Measurements from ENCODE around the gene AGFG2.
A peak's percentile ranks its signal among the peaks of the same experiment; 100 is the strongest.
"Not testable (repeated sequence)": the region's sequence is repeated elsewhere in the genome, so short reads cannot be mapped to it uniquely, and the experiment has no call there.

AGFG2 gene

DNA sequence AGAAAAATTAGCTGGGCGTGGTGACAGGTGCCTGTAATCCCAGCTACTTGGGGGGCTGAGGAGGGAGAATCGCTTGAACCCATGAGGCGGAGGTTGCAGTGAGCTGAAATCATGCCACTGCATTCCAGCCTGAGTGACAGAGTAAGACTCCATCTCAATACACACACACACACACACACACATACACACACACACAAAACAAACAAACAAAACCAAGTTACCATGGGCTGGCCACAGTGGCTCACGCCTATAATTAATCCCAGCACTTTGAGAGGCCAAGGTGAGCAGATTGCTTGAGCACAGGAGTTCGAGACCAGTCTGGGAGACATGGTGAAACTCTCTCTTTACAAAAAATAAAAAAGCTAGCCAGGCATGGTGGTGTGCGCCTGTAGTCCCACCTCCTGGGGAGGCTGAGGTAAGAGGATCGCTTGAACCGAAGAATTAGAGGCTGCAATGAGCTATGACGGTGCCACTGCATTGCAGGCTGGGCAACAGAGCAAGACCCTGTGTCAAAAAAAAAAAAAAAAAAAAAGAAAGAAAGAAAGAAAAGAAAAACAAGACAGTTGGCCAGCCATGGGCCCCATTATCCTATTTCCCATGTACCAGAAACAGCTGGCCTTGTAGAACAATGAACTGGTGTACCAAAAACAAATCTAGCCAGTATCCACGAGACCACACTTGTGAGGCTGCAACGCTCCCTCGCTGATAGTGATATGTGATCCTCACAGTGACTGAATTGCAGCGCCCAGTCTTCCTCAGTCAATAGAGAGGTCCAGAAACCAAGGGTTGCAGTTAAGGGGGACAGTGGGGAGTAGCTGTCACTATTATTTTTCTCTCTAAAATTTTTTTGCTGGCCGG lies 6.6 kb upstream of the AGFG2 start:
- H3K4me2 ChIP-seq (ENCODE audit: low read depth, low read length) = no peak overlapping the region
- no peak overlapping the region for H3K4me3 ChIP-seq (ENCODE audit: low read length)
- H3K9me2 ChIP-seq (replicated peaks; ENCODE audit: insufficient read depth, low read length) = no peaks in the 10 kb centered on the region
- no peaks in the 10 kb centered on the region for H3K79me2 ChIP-seq (ENCODE audit: low read length)
- DNase-seq = no peak
- no peaks in the 10 kb centered on the region for H3K9me3 ChIP-seq (replicated peaks; ENCODE audit: insufficient read depth, low read length)
- no peaks in the 10 kb centered on the region for H3K4me1 ChIP-seq (ENCODE audit: low read length)
- H3F3A ChIP-seq (ENCODE audit: insufficient read depth, low read length) = no peaks in the 10 kb centered on the region
- H3K27ac ChIP-seq (ENCODE audit: low read length) = no peak overlapping the region
- no peaks in the 10 kb centered on the region for H4K20me1 ChIP-seq (ENCODE audit: insufficient read depth, low read length)
- no peak overlapping the region for H2AFZ ChIP-seq (ENCODE audit: low read length)
- H3K9ac ChIP-seq (ENCODE audit: low read length) = no peak overlapping the region
- H3K36me3 ChIP-seq (replicated peaks; ENCODE audit: insufficient read depth, low read length) = no peaks in the 10 kb centered on the region
- no peaks in the 10 kb centered on the region for H3K27me3 ChIP-seq (replicated peaks; ENCODE audit: insufficient read depth, low read length)
- TF ChIP-seq EZH2 (optimal IDR thresholded peaks at IDR 0.05; ENCODE audit: low read depth, low read length) (no peak), EZH2phosphoT487 (IDR thresholded peaks at IDR 0.05; ENCODE audit: low read length) (no peak)
- TF ChIP-seq, protein P1, sequence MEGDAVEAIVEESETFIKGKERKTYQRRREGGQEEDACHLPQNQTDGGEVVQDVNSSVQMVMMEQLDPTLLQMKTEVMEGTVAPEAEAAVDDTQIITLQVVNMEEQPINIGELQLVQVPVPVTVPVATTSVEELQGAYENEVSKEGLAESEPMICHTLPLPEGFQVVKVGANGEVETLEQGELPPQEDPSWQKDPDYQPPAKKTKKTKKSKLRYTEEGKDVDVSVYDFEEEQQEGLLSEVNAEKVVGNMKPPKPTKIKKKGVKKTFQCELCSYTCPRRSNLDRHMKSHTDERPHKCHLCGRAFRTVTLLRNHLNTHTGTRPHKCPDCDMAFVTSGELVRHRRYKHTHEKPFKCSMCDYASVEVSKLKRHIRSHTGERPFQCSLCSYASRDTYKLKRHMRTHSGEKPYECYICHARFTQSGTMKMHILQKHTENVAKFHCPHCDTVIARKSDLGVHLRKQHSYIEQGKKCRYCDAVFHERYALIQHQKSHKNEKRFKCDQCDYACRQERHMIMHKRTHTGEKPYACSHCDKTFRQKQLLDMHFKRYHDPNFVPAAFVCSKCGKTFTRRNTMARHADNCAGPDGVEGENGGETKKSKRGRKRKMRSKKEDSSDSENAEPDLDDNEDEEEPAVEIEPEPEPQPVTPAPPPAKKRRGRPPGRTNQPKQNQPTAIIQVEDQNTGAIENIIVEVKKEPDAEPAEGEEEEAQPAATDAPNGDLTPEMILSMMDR (IDR thresholded peaks at IDR 0.05; ENCODE audit: low read length) = no peak

DNA sequence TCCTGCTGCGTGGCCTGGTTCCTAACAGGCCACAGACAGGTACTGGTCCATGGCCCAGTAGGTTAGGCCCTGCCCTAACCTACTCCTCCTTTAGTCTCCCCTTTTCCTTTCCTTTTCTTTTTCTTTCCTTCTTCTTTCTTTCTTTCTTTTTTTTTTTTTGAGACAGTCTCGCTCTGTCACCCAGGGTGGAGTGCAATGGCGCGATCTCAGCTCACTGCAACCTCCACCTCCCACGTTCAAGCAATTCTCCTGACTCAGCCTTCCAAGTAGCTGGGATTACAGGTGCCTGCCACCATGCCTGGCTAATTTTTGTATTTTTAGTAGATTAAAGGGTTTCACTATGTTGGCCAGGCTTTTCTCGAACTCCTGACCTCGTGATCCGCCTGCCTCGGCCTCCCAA lies 3.0 kb upstream of the AGFG2 start:
- not testable (repeated sequence) for H3K9me3 ChIP-seq (replicated peaks; ENCODE audit: insufficient read depth, low read length); H3K27me3 ChIP-seq (replicated peaks; ENCODE audit: insufficient read depth, low read length); H3K4me2 ChIP-seq (ENCODE audit: low read depth, low read length); H3F3A ChIP-seq (ENCODE audit: insufficient read depth, low read length); H3K9me2 ChIP-seq (replicated peaks; ENCODE audit: insufficient read depth, low read length); H3K79me2 ChIP-seq (ENCODE audit: low read length); H3K36me3 ChIP-seq (replicated peaks; ENCODE audit: insufficient read depth, low read length); H3K4me1 ChIP-seq (ENCODE audit: low read length); H2AFZ ChIP-seq (ENCODE audit: low read length); DNase-seq; H3K9ac ChIP-seq (ENCODE audit: low read length); H3K27ac ChIP-seq (ENCODE audit: low read length); H3K4me3 ChIP-seq (ENCODE audit: low read length); H4K20me1 ChIP-seq (ENCODE audit: insufficient read depth, low read length)

DNA sequence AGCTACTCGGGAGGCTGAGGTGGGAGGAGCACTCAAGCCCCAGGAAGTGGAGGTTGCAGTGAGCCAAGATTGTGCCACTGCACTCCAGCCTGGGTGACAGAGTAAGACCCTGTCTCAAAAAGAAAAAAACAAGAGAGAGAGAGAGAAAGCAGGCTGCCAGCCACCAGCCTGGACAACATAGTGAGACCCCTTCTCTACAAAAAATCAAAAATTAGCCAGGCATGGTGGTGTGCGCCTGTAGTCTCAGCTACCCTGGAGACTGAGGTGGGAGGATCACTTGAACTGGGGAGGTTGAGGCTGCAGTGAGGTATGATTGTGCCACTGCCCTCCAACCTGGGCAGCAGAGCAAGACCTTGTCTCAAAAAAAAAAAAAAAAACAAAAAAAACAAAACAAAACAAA lies 2.3 kb upstream of the AGFG2 start:
- H3K27ac ChIP-seq (ENCODE audit: low read length); H2AFZ ChIP-seq (ENCODE audit: low read length); DNase-seq; H3K9me2 ChIP-seq (replicated peaks; ENCODE audit: insufficient read depth, low read length); H3K9me3 ChIP-seq (replicated peaks; ENCODE audit: insufficient read depth, low read length); H3K27me3 ChIP-seq (replicated peaks; ENCODE audit: insufficient read depth, low read length); H3K4me1 ChIP-seq (ENCODE audit: low read length); H4K20me1 ChIP-seq (ENCODE audit: insufficient read depth, low read length); H3K4me3 ChIP-seq (ENCODE audit: low read length); H3F3A ChIP-seq (ENCODE audit: insufficient read depth, low read length); H3K36me3 ChIP-seq (replicated peaks; ENCODE audit: insufficient read depth, low read length); H3K4me2 ChIP-seq (ENCODE audit: low read depth, low read length); H3K79me2 ChIP-seq (ENCODE audit: low read length); H3K9ac ChIP-seq (ENCODE audit: low read length): not testable (repeated sequence)

DNA sequence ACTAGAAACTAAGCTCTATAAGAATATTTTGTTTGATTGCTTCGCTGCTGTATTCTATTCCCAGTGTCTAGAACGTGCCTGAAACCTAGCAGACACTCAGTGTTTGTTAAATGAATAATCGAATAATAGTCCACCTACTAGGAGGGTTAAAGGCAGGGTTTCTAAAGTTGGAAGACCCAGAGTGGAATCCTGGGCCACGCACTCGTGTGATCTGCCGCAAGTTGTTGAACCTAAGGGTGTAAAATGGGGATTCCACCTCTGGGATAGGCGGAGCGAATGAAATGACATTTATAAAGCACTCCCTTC lies 702 bp upstream of the AGFG2 start:
- Histone ChIP-seq H2AFZ (ENCODE audit: low read length) (peak overlapping the region; percentile 95), H3K79me2 (ENCODE audit: low read length) (0 out of 2 replicates have a peak, but pooled peaks cover 5% of the 10 kb centered on the region), H3K27me3 (replicated peaks; ENCODE audit: insufficient read depth, low read length) (no peaks in the 10 kb centered on the region), H3K4me3 (ENCODE audit: low read length) (peak overlapping the region; percentile 80), H3K9ac (ENCODE audit: low read length) (peak overlapping the region; percentile 40), H3K4me2 (ENCODE audit: low read depth, low read length) (peak overlapping the region; percentile 97), H3F3A (ENCODE audit: insufficient read depth, low read length) (peaks cover 5% of the 10 kb centered on the region), H3K9me2 (replicated peaks; ENCODE audit: insufficient read depth, low read length) (no peaks in the 10 kb centered on the region), H3K36me3 (replicated peaks; ENCODE audit: insufficient read depth, low read length) (no peaks in the 10 kb centered on the region), H3K9me3 (replicated peaks; ENCODE audit: insufficient read depth, low read length) (no peaks in the 10 kb centered on the region), H3K27ac (ENCODE audit: low read length) (peak overlapping the region; percentile 46; the same call in 1 of the 2 replicates), H3K4me1 (ENCODE audit: low read length) (peaks cover 4% of the 10 kb centered on the region; the same call in 1 of the 2 replicates), H4K20me1 (ENCODE audit: insufficient read depth, low read length) (no peaks in the 10 kb centered on the region)
- DNase-seq = no peak
- TF ChIP-seq EZH2phosphoT487 (IDR thresholded peaks at IDR 0.05; ENCODE audit: low read length) = no peak
